Measurements from ENCODE around the gene TMEM238. TPM values are rescaled to one million over a fixed set of nuclear protein-coding genes. Genes with fewer than 3 reads are reported as not detected.

The TMEM238 gene
- total RNA-seq, 2 experiments from 2014 or later, result 14.2 to 14.3 TPM

DNA sequence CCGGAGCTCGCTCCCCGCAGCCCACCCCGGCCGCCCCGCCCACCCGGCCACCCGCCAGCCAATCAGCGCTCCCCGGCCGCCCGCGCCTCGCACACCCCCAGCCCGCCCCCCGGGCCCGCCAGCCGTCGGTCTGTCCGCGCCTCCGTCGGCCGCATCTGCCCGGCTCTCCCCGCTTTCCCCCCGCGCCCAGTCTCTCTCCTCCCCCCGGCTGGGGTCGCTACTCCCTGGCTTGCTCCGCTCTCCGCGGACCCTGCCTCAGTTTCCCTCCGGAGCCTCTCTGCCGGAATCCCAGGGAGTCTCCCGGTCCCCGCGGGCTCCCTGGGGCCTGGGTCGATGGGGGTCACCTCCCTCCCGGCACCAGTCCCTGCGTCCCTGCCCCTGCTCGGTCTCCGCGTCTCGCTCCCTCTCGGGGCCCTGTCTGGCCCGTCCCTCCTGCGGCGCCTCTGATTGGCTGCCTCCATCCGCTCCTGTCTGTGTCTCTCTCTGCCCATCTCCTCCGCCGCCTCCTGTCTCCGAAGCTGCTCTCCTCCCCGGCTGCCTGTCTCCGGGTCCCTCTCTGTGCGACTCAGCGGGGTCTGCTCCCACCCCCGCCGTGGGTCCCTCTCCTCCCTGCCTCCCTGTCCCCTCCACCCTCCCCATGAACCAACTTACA, 14.3 kb downstream of the TMEM238 start:
- Histone ChIP-seq H3K36me3 (ENCODE audit: insufficient read depth, low read length) (no peaks in the 10 kb centered on the region), H3K9me3 (ENCODE audit: control insufficient read depth in 1 of 2, insufficient read depth in 1 of 2, low read length in 2 of 2) (peaks cover 0 to 30% of the 10 kb centered on the region in 2 experiments), H3K27me3 (ENCODE audit: control insufficient read depth in 1 of 2, insufficient read depth in 2 of 2, low read length in 2 of 2) (peaks cover 53 to 60% of the 10 kb centered on the region in 2 experiments), H3K4me1 (ENCODE audit: insufficient read depth, low read length) (peaks cover 18% of the 10 kb centered on the region), H3K4me3 (ENCODE audit: low read length) (peak overlapping the region; percentile 29), H3K27ac (ENCODE audit: low read depth in 1 of 2, low read length in 2 of 2) (no peak overlapping the region)
- TF ChIP-seq, protein P1, sequence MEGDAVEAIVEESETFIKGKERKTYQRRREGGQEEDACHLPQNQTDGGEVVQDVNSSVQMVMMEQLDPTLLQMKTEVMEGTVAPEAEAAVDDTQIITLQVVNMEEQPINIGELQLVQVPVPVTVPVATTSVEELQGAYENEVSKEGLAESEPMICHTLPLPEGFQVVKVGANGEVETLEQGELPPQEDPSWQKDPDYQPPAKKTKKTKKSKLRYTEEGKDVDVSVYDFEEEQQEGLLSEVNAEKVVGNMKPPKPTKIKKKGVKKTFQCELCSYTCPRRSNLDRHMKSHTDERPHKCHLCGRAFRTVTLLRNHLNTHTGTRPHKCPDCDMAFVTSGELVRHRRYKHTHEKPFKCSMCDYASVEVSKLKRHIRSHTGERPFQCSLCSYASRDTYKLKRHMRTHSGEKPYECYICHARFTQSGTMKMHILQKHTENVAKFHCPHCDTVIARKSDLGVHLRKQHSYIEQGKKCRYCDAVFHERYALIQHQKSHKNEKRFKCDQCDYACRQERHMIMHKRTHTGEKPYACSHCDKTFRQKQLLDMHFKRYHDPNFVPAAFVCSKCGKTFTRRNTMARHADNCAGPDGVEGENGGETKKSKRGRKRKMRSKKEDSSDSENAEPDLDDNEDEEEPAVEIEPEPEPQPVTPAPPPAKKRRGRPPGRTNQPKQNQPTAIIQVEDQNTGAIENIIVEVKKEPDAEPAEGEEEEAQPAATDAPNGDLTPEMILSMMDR (IDR thresholded peaks at IDR 0.05), result no peak
- Mint-ChIP-seq H3K9me3 (no peaks in the 10 kb centered on the region), H3K4me1 (ENCODE audit: low read depth) (peaks cover 5% of the 10 kb centered on the region), H3K27me3 (peaks cover 46% of the 10 kb centered on the region), H3K4me3 (peak overlapping the region; percentile 75), H3K36me3 (ENCODE audit: low read depth) (no peaks in the 10 kb centered on the region), H3K27ac (no peak overlapping the region)
- ChIA-PET POLR2A (interaction anchor here (1.0 to 1.6 kb wide), 3 partner anchors 21 to 107 kb away, joined by 3 to 7 read pairs (median 4); partner anchors contain the start of genes KMT5C and ZNF628), CTCF (no interaction called here)
- ATAC-seq (ENCODE audit: poor library complexity), result peak; percentile 73
- peak in 7 of 14 experiments; percentile 16 to 60 (median 31) for DNase-seq
- intact Hi-C loops (cut with DNase I, micrococcal nuclease), result no loop called here

DNA sequence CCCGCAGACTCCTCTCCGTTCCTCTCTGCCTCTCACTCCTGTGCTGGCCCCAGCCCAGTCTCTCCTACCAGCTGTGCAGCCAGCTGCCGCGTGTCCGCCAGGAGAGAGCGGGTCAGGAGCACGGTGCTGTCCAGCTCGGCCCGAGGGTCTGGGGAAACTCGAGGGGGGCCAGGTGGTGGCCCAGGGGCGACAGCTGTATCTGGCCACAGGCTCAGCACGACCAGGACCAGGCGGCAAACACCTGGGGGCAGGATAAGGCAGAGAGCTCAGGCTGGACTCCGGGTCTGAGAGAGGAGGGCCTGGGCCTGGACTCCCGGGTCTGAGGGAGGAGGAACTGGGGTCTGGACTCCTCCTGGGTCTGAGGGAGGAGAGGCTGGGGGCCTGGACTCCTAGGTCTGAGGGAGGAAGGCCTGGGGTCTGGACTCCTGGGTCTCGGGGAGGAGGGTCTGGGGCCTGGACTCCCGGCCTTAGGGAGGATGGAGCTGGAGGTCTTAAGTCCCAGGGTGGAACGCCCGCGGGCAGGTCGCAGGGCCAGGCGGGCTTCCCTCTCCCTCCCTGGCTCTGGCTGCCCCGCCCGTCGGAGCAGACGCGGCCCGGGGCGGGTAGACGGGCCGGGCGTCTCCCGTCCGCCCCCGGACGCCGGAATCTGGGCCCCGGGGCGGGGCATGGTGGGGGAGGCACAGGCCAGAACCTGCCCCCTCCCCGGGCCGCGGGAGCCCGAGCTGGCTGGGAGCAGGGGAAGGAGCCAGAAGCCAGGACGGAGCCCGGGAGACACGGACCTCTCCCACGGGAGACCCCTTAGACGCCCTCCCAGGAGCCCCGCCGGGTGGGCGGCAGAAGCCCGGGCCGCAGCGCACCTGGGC, 15.2 kb downstream of the TMEM238 start:
- Mint-ChIP-seq H3K36me3 (ENCODE audit: low read depth) (no peaks in the 10 kb centered on the region), H3K27ac (no peak overlapping the region), H3K4me1 (ENCODE audit: low read depth) (peaks cover 5% of the 10 kb centered on the region), H3K27me3 (peaks cover 44% of the 10 kb centered on the region), H3K4me3 (peak overlapping the region; percentile 45), H3K9me3 (no peaks in the 10 kb centered on the region)
- Histone ChIP-seq H3K9me3 (ENCODE audit: control insufficient read depth in 1 of 2, insufficient read depth in 1 of 2, low read length in 2 of 2) (peaks cover 0 to 28% of the 10 kb centered on the region in 2 experiments), H3K27ac (ENCODE audit: low read depth in 1 of 2, low read length in 2 of 2) (no peak overlapping the region), H3K36me3 (ENCODE audit: insufficient read depth, low read length) (no peaks in the 10 kb centered on the region), H3K27me3 (ENCODE audit: control insufficient read depth in 1 of 2, insufficient read depth in 2 of 2, low read length in 2 of 2) (peaks cover 49 to 52% of the 10 kb centered on the region in 2 experiments), H3K4me1 (ENCODE audit: insufficient read depth, low read length) (peaks cover 18% of the 10 kb centered on the region), H3K4me3 (ENCODE audit: low read length) (no peak overlapping the region)
- intact Hi-C loops (cut with DNase I, micrococcal nuclease), result no loop called here
- ChIA-PET CTCF (no interaction called here), POLR2A (interaction anchor here (0.8 to 1.6 kb wide), 7 partner anchors 14 to 109 kb away, joined by 3 to 7 read pairs (median 3); partner anchors contain the start of genes KMT5C, UBE2S and ZNF628)
- ATAC-seq (ENCODE audit: poor library complexity), result no peak
- DNase-seq, result peak in 2 of 14 experiments; percentile 13 to 32
- TF ChIP-seq, protein P1 (IDR thresholded peaks at IDR 0.05), result no peak

DNA sequence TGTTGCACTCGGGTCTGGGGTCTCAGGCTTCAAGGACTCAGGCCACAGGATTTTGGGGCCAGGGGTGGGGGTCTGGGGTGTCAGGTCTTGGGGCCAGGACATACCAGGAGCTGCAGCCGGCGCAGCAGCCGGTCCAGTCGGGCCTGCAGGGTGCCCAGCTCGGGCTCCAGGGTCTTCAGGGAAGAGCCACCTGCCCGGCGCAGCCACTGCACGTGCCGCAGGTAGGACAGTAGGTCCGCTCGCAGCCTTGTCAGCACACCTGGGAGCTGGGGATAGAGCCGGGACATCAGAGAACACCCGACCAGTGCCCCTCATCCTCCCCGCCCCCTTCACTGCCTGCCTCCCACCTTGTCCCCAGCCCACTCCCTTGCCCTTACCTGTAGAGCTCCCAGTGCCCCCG, 16.0 kb downstream of the TMEM238 start:
- ChIA-PET CTCF (no interaction called here), POLR2A (interaction anchor here (1.0 to 1.6 kb wide), 5 partner anchors 15 to 109 kb away, joined by 3 to 7 read pairs (median 3); partner anchors contain the start of genes KMT5C, UBE2S and ZNF628)

More for the DNA sequence above, 16.0 kb downstream of the TMEM238 start:
- ATAC-seq (ENCODE audit: poor library complexity), result no peak
- H3K4me1 ChIP-seq (ENCODE audit: insufficient read depth, low read length), result peaks cover 18% of the 10 kb centered on the region
- H3K9me3 ChIP-seq (ENCODE audit: control insufficient read depth in 1 of 2, insufficient read depth in 1 of 2, low read length in 2 of 2), result peaks cover 0 to 25% of the 10 kb centered on the region in 2 experiments
- no peaks in the 10 kb centered on the region for H3K9me3 Mint-ChIP-seq
- intact Hi-C loops (cut with DNase I, micrococcal nuclease), result no loop called here
- no peak overlapping the region for H3K27ac Mint-ChIP-seq
- no peaks in the 10 kb centered on the region for H3K36me3 Mint-ChIP-seq (ENCODE audit: low read depth)
- peaks cover 5% of the 10 kb centered on the region for H3K4me1 Mint-ChIP-seq (ENCODE audit: low read depth)
- DNase-seq, result no peak
- no peaks in the 10 kb centered on the region for H3K36me3 ChIP-seq (ENCODE audit: insufficient read depth, low read length)
- no peak overlapping the region for H3K4me3 Mint-ChIP-seq
- no peak overlapping the region for H3K4me3 ChIP-seq (ENCODE audit: low read length)
- TF ChIP-seq, protein P1 (IDR thresholded peaks at IDR 0.05), result no peak
- peaks cover 39% of the 10 kb centered on the region for H3K27me3 Mint-ChIP-seq
- H3K27ac ChIP-seq (ENCODE audit: low read depth in 1 of 2, low read length in 2 of 2), result no peak overlapping the region
- H3K27me3 ChIP-seq (ENCODE audit: control insufficient read depth in 1 of 2, insufficient read depth in 2 of 2, low read length in 2 of 2), result peaks cover 41 to 44% of the 10 kb centered on the region in 2 experiments

Measured in CD4-positive, alpha-beta T cell (primary cell).